Measurements from ENCODE around the gene SLC25A15.
"Not testable (repeated sequence)": the region's sequence is repeated elsewhere in the genome, so short reads cannot be mapped to it uniquely, and the experiment has no call there.

SLC25A15 gene

GRCh38 chr13:40814803-40815202 lies 25.4 kb downstream of the SLC25A15 start:
- DNase-seq: no peak

GRCh38 chr13:40818926-40819325 lies 29.5 kb downstream of the SLC25A15 start:
- no peak for DNase-seq

- DNase-seq: no peak
These were observed 30.4 kb downstream of the SLC25A15 start for GRCh38 chr13:40819797-40820315.

GRCh38 chr13:40839725-40840124 lies 50.3 kb downstream of the SLC25A15 start:
- not testable (repeated sequence) for DNase-seq

- DNase-seq: not testable (repeated sequence)
These were observed 51.5 kb downstream of the SLC25A15 start for GRCh38 chr13:40840955-40841354.
